ENCODE results near the gene ATF7.
A peak's percentile ranks its signal among the peaks of the same experiment; 100 is the strongest.
"Not testable (repeated sequence)": the region's sequence is repeated elsewhere in the genome, so short reads cannot be mapped to it uniquely, and the experiment has no call there.

Gene ATF7

GRCh38 chr12:53594897-53595615 lies 31.1 kb downstream of the ATF7 start:
- no peak for DNase-seq

GRCh38 chr12:53593707-53594106 lies 32.5 kb downstream of the ATF7 start:
- DNase-seq: no peak

GRCh38 chr12:53593031-53593430 lies 33.2 kb downstream of the ATF7 start:
- no peak for DNase-seq

GRCh38 chr12:53592426-53592825 lies 33.8 kb downstream of the ATF7 start:
- DNase-seq: no peak

- no peak for DNase-seq
Measured at GRCh38 chr12:53591301-53592206, 34.6 kb downstream of the ATF7 start.

- DNase-seq: no peak
Measured at GRCh38 chr12:53590652-53591051, 35.5 kb downstream of the ATF7 start.

- no peak for DNase-seq
Measured at GRCh38 chr12:53589915-53590314, 36.3 kb downstream of the ATF7 start.

- DNase-seq: no peak
Measured at GRCh38 chr12:53589423-53589822, 36.8 kb downstream of the ATF7 start.

GRCh38 chr12:53588123-53588522 lies 38.1 kb downstream of the ATF7 start:
- DNase-seq: no peak

GRCh38 chr12:53586745-53587144 lies 39.4 kb downstream of the ATF7 start:
- DNase-seq: no peak

GRCh38 chr12:53585448-53586125 lies 40.6 kb downstream of the ATF7 start:
- DNase-seq: no peak

- DNase-seq: no peak
Measured at GRCh38 chr12:53579545-53579955, 46.6 kb downstream of the ATF7 start.

GRCh38 chr12:53578783-53579182 lies 47.4 kb downstream of the ATF7 start:
- DNase-seq: no peak

GRCh38 chr12:53577941-53578352 lies 48.2 kb downstream of the ATF7 start:
- DNase-seq: no peak

- DNase-seq: peak; percentile 91
Measured at GRCh38 chr12:53575502-53576249, 50.5 kb downstream of the ATF7 start.

GRCh38 chr12:53572134-53572758 lies 53.9 kb downstream of the ATF7 start:
- no peak for DNase-seq

GRCh38 chr12:53571295-53571694 lies 54.9 kb downstream of the ATF7 start:
- no peak for DNase-seq

- DNase-seq: peak; percentile 56
Measured at GRCh38 chr12:53568809-53569557, 57.2 kb downstream of the ATF7 start.

- DNase-seq: no peak
Measured at GRCh38 chr12:53567961-53568808, 58.0 kb downstream of the ATF7 start.

- not testable (repeated sequence) for DNase-seq
Measured at GRCh38 chr12:53565376-53565775, 60.8 kb downstream of the ATF7 start.

- no peak for DNase-seq
Measured at GRCh38 chr12:53564941-53565340, 61.2 kb downstream of the ATF7 start.
